ENCODE results near the gene RNU4-1.
"Not testable (repeated sequence)": the region's sequence is repeated elsewhere in the genome, so short reads cannot be mapped to it uniquely, and the experiment has no call there.

The RNU4-1 gene

GRCh38 chr12:120257041-120257821 lies 35.8 kb downstream of the RNU4-1 start:
- peak; percentile 78 for DNase-seq

GRCh38 chr12:120254809-120255208 lies 38.2 kb downstream of the RNU4-1 start:
- DNase-seq, result no peak

DNA sequence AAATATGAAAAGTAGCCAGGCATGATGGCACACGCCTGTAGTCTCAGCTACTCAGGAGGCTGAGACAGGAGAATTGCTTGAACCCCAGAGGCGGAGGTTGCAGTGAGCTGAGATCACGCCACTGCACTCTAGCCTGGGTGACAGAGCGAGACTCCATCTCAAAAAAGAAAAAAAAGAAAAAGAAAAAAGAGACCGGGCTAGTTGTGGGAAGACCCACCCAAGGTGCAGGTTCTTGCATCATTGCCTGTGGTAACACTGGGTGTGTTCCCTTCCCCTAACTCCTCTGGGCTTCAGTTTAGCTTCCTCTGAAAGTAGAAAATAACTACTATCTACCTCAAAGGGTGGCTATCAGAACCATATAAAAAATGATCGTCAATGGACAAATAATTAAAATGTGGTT lies 39.7 kb downstream of the RNU4-1 start:
- DNase-seq, result not testable (repeated sequence)

DNA sequence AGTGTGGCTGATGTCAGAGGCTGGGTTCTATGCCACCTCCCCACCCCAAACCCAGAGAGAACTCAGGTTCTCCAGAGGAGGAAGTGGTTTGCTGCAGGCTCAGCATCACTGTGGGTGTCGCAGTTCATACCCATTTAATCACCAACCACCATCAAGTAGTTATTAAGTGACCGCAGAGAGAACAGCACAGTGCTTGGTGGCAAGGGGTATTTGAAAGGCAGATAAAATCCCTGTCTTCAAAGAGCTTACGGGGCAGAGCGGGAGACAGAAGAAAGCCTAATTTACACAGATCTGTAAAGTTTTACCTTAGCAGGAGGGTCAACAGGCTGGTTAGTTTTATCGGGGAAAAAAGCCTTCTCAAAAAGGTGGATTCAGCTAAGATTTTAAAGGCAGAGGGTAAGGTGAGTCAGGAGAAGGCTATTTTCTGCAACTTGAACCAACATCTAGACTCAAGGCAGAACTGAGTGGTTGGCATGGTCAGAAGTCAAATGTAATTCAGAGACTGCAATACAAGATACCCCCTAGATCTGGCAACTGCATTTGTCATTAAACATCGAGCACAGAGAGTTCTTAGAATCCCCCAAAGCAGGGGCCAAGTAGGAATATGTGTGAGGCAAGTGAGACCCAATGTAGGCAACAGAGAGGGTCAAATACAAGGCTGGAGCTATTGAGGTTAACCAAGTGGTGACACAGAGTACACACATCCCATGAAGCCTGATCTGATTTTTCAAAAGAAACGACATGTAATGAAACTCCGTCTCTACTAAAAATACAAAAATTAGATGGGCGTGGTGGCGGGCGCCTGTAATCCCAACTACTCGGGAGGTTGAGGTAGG lies 40.7 kb downstream of the RNU4-1 start:
- DNase-seq, result no peak

DNA sequence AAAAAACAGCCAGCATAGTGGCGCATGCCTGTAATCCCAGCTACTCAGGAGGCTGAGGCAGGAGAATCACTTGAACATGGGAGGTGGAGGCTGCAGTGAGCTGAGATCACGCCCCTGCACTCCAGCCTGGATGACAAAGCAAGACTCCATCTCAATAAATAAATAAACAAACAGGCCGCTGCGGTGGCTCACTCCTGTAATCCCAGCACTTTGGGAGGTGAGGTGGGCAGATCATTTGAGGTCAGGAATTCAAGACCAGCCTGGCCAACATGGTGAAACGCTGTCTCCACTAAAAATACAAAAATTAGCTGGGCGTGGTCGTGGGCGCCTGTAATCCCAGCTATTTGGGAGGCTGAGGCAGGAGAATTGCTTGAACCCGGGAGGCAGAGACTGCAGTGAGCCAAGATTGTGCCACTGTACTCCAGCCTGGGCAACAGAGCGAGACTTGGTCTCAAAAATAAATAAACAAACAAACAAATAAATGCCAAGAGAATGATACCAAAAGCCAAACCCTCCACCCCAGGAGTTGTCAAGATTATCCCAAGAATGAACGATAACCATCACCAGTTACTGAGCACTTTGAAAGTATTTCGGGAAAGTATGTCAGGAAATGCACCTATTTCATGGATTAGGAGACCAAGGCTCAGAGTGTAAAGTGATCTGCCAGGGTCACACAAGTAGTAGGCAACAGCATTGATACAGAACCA lies 41.5 kb downstream of the RNU4-1 start:
- not testable (repeated sequence) for DNase-seq

GRCh38 chr12:120249875-120250795 lies 42.9 kb downstream of the RNU4-1 start:
- peak; percentile 77 for DNase-seq

DNA sequence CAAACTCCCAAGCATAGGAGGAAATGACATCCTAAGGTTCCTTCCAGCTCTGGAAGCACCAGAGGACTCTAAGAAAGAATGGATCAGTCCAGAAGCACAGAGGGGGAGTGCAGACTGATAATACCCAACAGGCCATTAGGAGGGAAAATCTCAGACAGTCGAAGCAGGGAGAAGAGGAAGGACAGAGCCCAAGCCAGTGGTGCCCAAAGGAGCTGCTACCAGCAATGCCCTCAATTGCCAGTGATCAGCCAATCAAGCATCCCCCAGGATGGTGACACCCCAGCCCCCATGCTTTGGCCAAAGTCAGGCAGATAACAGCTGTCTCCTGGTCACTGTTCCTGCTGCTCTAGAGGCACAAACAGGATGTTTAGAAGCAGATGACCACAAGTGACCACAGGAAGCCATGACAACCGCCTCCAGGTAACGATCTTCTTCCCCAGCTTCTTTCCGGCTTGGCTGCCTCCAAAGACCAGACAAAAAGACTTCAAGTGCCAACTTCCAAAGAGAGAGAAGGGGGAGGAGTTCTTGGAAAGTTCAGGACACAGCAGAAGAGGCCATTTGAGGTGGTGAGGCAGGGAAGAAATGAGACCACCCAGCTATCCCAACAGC lies 43.7 kb downstream of the RNU4-1 start:
- DNase-seq, result no peak

DNA sequence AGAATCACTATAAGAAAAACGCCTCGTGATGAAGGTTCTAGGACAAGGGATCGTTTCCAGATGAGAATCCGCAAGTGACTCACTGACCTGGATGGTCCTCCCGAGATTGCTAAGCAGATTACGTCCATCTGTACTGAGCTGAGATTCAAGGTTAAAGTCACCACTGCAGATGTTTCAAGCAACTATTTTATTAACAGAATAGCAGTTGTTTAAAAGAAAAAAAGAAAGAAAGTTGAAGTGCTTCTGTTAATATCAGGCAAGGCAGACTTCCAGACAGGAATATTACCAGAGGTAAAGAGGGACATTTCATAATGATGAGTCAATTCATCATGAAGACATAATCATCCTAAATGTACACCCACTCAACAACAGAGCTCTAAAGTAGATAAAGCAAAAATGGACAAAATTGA lies 45.4 kb downstream of the RNU4-1 start:
- no peak for DNase-seq

GRCh38 chr12:120247183-120247582 lies 45.9 kb downstream of the RNU4-1 start:
- DNase-seq, result no peak

DNA sequence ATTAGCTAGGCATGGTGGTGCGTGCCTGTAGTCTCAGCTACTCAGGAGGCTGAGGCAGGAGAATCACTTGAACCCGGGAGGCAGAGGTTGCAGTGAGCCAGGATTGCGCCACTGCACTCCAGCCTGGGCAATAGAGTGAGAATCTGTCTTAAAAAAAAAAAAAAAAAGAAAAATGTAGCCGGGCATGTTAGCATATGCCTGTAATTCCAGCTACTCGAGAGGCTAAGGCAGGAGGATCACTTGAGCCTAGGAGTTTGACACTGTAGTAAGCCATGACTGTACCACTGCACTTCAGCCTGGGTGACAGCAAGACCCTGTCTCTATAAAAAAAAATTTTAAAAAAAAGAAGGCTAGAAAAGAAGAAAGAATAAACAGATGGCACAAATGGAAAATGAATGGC lies 46.3 kb downstream of the RNU4-1 start:
- DNase-seq, result not testable (repeated sequence)
